BJ (cell line): ENCODE data around the gene DEFB119. TPM values are rescaled to one million over a fixed set of nuclear protein-coding genes. Genes with fewer than 3 reads are reported as not detected.

Source experiments
- CTCF ChIA-PET: fragments of 350-600 bp; formaldehyde crosslinking; extraction: SDS; loops from one replicate; lab custom pipeline; 2021; ENCODE audit warnings: antibody characterized with exemption, inconsistent platforms; lab: Yijun Ruan, JAX
- POLR2A ChIA-PET: fragments of 300-600 bp; sonication (Branson Sonifier 250); formaldehyde crosslinking; extraction: SDS; loops from one replicate; lab custom pipeline; 2021; ENCODE audit warnings: antibody characterized with exemption; lab: Charles Lee
- DNase-seq: peaks from one replicate; pipeline ENCODE4 v3.0.0-alpha.2; 2011; ENCODE audit warnings: low read depth
- H3K27me3 ChIP-seq: 2 replicates; pipeline ENCODE4 v1.6.0; 2011; ENCODE audit warnings: low read length; ENCODE audit not compliant: control insufficient read depth, insufficient read depth
- H3K36me3 ChIP-seq: 2 replicates; pipeline ENCODE4 v1.5.1; 2011; ENCODE audit warnings: low read length; ENCODE audit not compliant: control insufficient read depth, insufficient read depth
- H3K4me3 ChIP-seq: 2 replicates; pipeline ENCODE4 v1.5.1; 2011; ENCODE audit warnings: low read depth, mild to moderate bottlenecking, control low read depth, low read length
- CTCF ChIP-seq: IDR thresholded peaks from 2 replicates; pipeline ENCODE4 v1.5.1; 2011; ENCODE audit warnings: low read depth, mild to moderate bottlenecking, control low read depth, inconsistent platforms, low read length, moderate library complexity; ENCODE audit not compliant: insufficient read depth
- polyA plus RNA-seq: library from polyadenylated mRNA; depleted of rRNA; stranded (reverse); fragments of >200 nt; gene quantifications from 2 replicates; pipeline ENCODE4 v1.2.3, GENCODE V29; 2011

The DEFB119 gene
- polyA plus RNA-seq, 1 experiment = not detected

GRCh38 chr20:31415653-31416052 is 25.3 kb upstream of the DEFB119 start:
- H3K4me3 ChIP-seq = no peak overlapping the region
- POLR2A ChIA-PET = no interaction called here
- H3K36me3 ChIP-seq = no peaks in the 10 kb centered on the region
- TF ChIP-seq CTCF = no peak
- CTCF ChIA-PET = interaction anchor here (1.7 kb wide), 1 partner anchor 88 kb away, joined by 3 read pairs; no protein-coding TSS in a partner anchor
- H3K27me3 ChIP-seq = no peaks in the 10 kb centered on the region
- DNase-seq = no peak

- no peak for TF ChIP-seq CTCF
- H3K4me3 ChIP-seq = no peak overlapping the region
- CTCF ChIA-PET = interaction anchor here (0.8 kb wide), 1 partner anchor 89 kb away, joined by 4 read pairs; no protein-coding TSS in a partner anchor
- H3K27me3 ChIP-seq = no peaks in the 10 kb centered on the region
- H3K36me3 ChIP-seq = no peaks in the 10 kb centered on the region
- DNase-seq = no peak
- POLR2A ChIA-PET = no interaction called here
These were observed 24.0 kb upstream of the DEFB119 start for GRCh38 chr20:31414381-31414780.

- TF ChIP-seq CTCF = no peak
- ChIA-PET CTCF (no interaction called here), POLR2A (no interaction called here)
- no peak for DNase-seq
- Histone ChIP-seq H3K36me3 (no peaks in the 10 kb centered on the region), H3K4me3 (no peak overlapping the region), H3K27me3 (no peaks in the 10 kb centered on the region)
These were observed 19.6 kb upstream of the DEFB119 start for GRCh38 chr20:31410011-31410410.

GRCh38 chr20:31406115-31406514 is 15.7 kb upstream of the DEFB119 start, which contains the start of gene DEFB121:
TSS of gene DEFB121 (minus strand) at chr20:31406215. CDS start at chr20:31406152, 63 bp downstream.
- no peaks in the 10 kb centered on the region for H3K36me3 ChIP-seq
- H3K27me3 ChIP-seq = 0 out of 2 replicates have a peak, but pooled peaks cover 2% of the 10 kb centered on the region
- H3K4me3 ChIP-seq = no peak within 1 kb of the TSS
- CTCF ChIA-PET = no interaction called here
- no peak for DNase-seq
- POLR2A ChIA-PET = no interaction called here
- no peak for TF ChIP-seq CTCF

GRCh38 chr20:31403886-31404285 is 13.5 kb upstream of the DEFB119 start:
- TF ChIP-seq CTCF = no peak
- no peak for DNase-seq
- ChIA-PET CTCF (interaction anchor here (0.5 to 1.4 kb wide), 2 partner anchors 99 to 507 kb away, joined by 3 to 6 read pairs; no protein-coding TSS in a partner anchor), POLR2A (no interaction called here)
- Histone ChIP-seq H3K4me3 (no peak overlapping the region), H3K36me3 (no peaks in the 10 kb centered on the region), H3K27me3 (0 out of 2 replicates have a peak, but pooled peaks cover 2% of the 10 kb centered on the region)
